GM19455 (cell line): ENCODE data around the gene AKT2.

Experiments
- ATAC-seq: cut with Tn5 transposase; IDR thresholded peaks from one replicate; pipeline ENCODE4 v1.9.1; 2021; ENCODE audit not compliant: unreplicated experiment

Gene AKT2

DNA sequence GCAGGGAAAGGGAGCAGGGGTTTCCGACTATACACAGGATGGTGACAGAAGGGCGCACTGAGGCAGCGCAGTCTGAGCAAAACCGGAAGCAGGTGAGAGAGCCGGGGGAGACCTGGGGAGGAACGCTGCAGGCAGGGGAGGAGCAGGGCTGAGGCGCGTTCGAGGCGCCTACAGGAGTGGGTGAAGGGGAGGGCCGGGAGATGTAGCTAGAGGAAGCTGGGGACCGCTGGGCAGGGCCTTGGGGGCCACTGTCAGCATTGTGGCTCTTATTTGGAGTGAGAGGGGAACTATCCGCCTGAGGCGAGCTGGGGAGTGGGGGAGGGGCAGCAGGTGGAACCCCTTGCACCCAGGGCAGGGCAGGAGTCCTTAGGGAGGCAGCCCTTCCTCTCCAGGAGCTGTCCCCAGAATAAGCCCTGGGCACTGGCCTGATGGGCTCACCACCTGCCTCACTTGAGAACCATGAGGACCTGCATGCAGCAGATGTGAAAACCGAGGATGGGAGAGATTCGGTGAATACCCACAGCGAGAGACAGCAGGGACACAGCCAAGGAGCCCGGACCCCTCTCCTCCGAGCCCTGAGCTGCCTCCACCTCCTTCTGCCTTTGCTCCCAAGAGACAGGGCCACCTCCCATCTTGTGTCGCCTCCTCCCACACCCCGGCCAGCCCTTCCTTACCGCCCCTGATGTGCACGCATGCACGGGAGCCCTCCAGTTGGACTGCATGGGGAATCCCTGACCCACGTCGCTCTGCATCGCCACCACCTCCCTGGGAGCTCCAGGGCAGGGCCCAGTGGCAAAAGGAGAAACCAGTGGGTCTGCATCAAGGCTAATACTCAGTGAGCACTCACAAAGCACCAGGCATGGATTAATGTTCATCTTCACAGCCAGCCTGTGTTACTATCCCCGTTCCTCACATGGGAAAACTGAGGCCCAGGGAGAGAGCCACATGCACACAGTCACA is 10.3 kb downstream of the AKT2 start:
- ATAC-seq: no peak

DNA sequence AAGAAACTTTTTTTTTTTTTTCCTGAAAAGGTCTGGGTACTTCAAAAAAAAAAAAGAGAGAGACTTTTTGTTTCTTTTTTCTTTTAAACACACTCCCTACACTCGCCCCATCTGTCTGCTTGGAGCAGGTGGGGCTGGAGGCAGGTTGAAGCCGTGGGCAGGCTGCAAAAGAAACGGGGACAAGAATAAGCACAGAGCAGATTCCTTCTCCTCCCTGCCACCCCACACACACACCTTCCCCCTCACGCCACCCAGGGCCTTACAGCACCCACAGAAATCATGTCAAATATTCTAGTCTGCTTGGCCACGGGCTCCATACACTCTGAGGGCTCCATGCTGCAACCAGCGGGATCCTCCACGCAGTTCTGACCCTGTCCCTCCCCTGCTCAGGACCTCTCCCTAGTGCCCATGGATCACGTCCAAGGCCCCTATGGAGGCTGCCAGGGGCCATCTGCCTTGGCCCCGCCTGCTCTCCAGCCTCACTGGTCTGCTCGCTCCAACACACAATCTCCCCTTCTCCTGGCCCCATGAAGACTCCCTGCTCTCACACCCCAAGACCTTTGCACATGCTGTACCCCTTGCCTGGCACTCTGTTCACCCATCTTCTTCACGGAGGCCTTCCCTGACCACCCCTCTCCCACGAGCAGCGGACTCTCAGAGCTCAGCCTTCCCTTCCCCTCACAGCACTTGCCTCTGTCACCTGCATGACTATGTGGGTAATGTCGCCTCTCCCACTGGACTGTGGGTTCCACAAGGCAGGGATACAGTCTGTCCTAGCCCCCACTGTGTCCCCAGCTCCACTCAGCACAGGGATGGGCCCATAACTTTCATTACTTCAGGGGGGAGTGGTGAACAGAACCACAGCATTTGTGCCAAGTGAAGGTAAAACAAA is 11.4 kb downstream of the AKT2 start:
- ATAC-seq: no peak

DNA sequence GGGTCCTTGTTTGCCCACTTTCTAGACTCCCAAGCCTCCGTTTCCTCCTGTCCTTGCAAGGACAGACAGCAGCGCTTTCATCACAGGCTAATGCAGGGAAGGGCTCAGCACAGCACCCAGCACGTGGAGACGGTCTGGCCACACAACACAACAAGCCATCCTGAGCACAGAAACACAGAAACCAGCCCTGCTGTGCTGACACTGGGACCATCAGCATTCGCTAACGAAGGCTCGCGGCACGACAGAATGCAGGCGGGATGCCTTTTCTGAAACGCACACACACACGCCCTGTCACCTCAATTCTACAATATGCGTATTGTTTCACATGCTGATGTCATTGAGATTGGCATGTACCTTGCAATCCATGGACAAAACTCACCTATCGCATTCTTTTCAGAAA is 12.9 kb downstream of the AKT2 start:
- no peak for ATAC-seq

DNA sequence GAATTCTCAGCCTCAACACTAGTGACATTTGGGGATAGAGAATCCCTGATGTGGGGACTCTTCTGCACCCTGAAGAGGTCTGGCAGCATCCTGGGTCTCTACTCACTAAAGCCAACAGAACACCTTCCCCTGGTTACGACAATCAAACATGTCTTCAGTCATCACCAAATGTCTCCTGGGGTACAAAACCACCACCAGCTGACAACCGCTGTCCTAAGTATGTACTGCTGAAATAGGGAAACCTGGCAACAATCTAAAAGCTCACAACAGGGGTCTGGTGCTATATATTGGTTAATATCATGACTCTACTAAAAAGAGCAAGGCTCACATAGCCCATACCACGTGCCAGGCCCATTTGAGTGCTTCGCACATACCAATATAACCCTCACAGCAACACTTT is 13.4 kb downstream of the AKT2 start:
- ATAC-seq: no peak

DNA sequence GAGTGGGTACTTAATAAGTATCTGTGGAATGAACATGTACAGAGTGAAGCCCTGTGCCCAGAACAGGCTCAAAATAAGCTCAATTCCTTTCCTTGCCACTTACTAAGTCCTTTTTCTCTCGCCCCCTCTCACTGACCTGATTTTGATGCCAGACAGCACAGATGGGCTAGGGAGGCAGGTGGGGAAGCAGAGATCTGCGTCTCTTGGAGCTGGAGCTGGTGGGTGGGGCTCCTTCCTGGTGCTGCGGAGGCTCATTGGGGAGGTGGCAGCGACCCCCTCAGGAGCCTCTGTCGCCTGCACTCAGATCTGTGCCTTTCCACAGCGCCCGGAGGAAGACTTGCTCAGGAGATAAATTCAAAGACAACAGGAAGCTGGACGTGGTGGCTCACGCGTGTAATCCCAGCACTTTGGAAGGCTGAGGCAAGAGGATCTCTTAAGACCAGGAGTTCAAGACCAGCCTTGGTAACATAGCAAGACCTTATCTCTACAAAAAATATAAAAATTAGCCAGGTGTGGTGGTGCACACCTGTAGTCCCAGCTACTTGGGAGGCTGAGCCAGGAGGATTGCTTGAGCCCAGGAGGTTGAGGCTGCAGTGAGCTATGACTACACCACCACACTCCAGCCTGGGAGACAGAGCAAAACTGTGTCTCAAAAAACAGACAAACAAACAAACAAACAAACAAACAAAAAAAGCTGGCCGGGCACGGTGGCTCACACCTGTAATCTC is 14.6 kb downstream of the AKT2 start:
- no peak for ATAC-seq

DNA sequence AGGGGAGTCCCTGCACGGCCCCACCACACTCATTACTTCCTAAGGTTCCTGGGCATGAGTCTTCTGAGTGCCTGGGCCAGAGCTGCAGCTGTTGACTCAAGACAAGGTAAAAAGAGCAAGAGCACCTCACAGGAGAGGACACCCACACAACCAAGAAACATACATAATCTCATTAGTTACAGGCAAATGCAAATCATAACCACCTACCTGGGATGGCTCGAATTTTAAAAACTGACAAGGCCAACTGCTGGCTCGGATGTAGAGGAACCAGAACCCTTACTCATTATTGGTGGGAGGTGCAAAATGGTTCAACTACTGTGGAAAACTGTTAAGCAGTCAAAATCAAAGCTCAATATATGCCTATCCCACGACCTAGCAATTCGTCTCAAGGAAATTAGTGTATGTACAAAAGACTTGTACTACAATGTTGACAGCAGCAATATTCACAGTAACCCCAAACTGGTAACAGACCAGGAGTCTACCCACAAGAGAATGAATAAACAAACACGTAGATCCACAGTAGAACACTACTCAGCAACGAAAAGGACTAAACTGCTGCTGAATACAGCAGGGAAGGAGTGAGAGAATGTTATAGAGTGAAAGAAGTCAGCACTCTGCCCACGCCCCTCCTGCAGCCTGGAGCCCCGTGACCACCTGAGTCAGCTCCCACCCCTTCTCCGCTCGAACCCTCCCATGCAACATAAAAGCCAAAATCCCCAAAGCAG is 15.8 kb downstream of the AKT2 start:
- ATAC-seq: no peak

DNA sequence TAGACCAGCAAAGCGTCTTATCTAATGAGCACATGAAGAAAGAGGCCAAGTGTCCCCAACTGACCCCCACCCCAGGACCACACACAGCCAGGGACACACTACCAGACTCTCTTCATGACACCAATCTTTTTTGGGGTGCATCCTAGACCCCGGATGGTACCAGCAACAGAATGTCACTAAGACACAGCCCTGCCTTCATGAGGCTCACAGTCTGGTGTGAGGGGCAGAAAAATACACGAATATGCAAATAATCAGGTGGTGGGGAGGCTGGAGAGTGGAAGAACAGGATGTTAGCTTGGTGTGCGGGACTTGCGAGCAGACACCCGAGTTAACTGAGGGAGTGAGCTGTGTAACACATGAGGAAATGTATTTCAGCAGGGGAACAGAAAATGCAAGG is 17.5 kb downstream of the AKT2 start:
- ATAC-seq: no peak

DNA sequence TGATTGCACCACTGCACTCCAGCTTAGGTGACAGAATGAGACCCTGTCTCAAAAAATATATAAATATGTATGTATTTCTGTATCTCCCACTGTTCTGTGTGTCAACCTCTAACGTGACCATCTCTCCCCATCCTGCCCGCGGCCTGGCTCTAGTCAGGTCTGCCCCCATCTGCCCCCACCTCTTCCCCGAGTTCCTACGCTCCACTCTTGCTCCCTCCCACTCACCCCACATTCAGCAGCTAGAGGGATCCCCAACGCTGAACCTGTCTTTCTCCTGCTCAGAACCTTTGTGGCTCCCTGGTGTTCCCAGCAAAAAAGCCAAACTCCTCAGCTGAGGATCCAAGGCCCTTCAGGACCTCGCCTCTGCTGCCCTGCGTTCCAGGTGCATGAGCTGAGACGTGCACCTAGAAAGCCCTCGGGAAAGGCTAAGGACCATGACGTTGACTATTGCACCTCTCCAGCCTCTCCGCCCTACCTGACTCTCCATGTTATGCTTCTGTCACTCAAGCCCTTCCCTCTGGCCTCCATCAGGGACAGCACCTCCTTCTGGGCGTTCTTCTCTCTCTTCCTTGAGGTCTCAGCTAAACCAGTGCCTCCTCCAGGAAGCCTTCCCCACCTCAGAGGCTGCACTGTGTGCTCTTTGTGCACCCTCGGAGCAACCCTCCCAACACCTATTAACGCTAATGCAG is 18.1 kb downstream of the AKT2 start:
- no peak for ATAC-seq

DNA sequence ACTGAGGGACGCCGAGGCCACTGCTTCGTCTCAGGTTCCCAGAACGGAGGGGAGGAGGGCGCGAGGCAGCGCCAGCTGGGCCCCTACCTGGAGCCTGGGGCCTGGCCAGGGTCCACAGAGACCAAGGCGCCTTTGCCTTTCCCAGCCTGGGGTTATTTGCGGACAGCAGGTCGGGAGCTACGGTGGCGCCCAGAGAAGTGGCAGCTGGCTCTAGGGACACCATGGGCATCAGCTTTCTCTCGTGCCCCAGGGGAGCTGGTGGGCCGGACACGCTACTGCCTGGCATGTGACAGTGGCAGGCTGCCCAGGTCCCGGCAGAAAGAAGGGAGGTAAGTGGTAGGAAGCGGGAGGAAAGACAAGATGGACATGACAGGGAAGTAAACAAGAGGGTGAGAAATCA is 19.0 kb downstream of the AKT2 start:
- ATAC-seq: no peak

DNA sequence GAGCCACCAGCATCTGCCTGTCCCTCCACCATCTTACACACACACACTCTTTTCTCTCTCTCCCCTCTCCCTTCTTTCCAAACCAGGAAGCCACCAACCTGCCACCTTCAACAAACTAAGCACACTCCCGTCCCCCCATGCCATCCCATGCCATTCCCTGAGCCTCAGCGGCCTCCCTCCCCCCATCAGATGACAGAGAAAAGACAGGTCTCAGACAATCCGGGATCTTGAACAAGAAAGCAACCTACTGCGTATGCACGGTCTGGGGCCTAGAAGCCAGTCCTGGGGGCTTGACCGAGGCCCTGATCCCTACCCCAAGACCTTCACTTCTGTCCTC is 19.4 kb downstream of the AKT2 start:
- no peak for ATAC-seq

DNA sequence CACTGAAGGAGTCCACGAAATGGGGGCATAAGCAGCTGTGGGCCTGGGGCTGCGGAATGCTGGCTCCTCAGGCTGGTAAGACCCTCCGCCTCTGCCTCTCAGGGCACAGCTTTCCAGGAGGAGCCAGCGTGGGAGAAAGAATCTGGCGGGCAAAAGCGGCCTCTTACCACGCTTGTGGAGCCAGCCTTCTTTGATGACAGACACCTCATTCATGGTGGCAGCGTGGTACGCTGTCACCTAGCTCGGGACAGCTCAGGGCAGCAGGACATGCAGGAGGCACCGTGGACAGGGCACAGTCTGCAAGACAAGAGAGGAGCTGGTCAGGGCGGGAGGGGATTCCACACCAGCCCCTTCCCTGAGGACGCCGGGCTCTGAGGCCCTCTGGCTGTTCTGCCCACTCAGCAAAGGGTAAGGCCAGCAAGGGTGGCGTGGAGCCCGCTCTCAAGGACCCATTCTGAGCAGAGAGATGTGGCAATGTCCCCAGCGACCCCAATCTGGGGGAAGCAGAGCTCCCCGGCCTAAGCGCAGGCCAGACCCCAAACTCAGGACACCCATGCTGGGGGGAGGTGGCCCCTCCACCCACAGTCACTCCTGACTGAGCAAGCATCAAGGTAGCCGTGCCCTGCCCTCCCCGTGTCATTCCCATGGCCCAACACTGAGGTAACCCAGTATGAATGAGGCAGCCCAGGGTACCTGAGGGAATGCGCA is 19.9 kb downstream of the AKT2 start:
- ATAC-seq: no peak

DNA sequence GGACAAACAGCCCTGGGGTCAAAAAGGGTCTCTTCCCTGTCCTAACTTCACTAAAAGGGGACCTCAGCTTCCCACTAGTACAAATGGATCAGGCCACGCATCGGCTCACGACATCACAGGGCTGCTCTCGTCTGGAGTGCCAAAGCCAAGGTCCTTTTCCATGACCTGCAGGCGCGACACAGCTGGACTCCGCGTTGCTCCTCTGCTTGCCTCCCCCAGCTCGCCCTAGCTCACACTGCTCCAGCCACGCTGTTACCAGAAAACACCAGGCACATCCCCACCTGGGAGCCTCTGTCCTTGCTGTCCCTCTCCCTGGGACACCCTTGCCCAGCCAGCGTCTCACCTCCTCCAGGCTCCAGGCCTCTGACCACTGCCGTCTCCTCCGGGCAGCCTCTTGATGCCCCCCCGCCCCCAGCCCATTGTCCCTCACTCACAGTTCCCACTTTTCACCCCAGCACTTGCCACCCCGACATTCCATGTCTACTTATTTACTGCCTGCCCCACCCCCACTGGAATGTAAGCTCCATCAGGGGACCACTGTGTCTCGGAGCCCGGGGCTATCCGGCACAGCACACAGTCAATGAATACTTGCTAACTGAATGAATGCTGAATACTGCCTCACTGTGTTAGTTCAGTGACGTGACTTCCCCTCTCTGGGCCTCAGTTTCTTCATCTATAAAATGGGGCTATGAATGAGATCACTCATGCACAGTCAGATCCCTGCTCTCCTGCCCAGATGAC is 20.7 kb downstream of the AKT2 start:
- ATAC-seq: no peak

DNA sequence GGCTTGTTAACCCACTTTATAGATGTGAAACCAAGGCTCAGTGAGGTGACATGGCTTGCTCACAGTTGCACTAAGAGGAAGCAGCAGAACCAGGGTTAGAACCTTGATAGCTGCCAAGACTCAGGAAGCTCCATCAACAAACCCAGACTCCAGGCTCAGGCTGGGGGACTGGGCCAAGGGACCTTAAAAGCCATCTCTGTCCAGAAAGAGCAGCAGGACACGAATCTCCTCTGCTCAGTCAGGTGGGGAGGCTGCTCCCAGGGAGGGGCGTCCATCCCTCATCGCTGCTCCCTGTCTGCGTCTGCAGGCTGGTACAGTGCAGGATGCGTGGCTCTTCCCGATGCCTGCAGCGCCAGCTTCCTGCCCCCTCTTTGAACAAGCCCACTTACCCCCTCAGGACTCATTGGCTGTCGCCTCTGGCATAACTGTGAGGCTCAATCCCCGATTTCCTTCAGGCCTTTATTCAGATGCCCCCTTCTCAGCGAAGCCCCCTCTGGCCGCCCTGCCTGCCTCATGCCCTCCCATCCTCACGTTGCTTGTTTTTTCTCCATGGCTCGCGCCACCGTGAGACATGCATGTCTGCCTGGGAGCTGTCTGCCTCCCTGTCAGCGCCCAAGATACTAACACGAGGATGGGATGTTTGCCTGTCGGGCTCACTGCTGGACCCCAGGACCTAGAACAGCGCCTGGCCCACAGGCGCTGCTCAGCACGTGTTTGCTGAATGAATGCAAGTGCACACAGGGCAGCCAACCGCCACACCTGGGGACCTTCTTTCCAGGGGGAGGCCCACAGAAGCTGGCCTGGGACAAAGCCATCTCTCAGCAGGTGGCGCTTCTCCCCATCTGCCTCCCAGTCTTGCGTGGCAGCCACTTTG is 21.5 kb downstream of the AKT2 start:
- no peak for ATAC-seq

DNA sequence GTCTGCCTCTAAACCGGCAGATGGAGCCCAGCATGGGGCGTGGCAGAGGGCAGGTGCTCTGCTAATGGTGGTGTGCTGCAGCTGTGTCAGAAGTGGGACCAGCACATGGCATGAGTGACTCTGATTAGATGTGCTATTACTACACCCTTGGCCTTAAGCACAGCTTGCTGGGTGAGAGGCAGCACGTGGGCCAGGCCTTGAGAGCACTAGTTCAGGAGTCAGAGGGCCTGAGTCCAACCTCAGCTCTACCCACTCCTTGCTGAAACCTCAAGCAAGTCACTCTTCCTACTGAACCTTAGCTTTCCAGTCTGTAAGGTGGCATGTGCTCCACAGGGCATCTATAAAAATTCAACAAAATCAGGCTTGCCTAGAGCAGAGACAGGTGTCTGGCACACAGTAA is 22.7 kb downstream of the AKT2 start:
- ATAC-seq: no peak

DNA sequence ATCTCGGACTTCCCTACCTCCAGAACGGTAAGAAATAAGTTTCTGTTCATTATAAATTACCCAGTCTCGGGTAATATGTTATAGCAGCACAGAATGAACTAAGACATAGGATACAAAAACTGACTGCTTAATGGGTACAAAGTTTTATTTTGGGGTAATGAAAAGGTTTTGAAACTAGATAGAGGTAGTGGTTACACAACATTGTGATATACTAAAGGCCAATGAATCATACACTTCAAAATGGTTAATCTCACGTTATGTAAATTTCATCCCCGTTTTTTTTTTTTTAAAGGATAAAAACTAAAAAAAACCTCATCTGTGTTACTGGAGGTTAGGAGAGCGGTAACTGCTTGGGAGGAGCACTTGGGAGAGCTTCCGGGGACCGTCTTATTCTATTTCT is 23.5 kb downstream of the AKT2 start:
- ATAC-seq: no peak

DNA sequence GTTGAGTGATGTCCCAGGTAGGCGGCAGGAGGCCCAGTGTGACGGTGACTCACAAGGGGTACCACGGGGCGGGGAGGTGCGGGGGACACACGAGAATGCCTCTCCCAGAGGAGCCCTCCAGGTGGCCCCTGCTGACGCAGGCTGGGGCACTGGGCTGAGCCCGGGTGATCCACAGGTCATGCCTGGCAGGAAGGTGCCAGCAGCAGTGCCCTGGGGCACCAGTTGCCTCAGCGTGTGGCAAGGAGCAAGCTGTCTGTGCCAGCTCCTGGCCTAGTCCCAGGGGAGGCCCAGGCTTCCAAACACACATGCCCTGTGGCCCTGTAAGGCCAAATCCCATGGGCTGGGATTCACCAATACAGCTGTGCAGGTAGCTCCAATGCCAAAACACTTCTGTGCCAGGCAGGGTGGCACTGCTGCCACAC is 28.0 kb downstream of the AKT2 start:
- ATAC-seq: no peak

DNA sequence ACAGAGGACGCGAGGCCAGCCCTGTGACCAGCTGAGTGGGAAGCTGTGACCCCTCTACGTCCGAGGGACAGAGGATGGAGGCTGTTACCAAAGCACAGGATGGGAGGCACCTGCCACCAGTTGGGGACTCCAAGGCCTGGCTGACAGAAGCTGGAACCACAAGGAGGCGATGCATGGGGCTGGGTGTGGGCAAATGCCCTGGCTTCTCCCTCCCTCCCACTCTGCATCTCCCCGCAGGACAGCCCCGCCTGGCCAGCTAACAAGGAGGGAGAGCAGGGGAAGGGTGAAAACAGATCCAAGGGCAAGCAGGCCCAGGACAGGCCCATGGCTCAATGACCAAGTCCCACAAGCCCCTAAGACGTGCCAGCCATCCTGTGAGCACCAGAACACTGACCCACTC is 28.6 kb downstream of the AKT2 start:
- no peak for ATAC-seq

DNA sequence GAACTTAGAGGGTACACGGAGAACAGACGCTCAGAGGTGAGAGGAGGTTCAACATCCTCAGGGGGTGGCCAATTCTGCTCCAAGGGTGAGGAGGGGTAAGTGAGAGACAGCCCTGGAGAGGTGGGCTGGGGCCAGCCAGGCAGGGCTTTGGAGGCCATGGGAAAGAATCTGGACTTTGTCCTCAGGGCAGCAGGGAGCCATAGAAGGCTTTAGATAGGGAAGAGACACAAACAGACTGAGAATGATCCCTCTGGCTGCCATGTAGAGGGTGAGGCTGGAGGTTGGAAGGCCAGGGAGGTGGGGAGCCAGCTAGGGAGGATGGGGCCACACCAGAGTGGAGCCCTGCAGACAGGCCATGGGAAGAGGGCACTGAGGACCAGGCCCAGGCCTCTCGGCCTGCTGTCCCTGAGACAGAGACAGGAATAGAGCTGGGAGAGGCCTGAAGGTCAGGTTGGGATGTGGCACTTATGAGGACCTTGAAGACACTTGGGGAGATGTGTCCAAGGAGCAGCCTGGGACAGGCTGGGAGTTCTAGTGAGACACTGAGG is 29.5 kb downstream of the AKT2 start:
- no peak for ATAC-seq
